H1 (cell line): ENCODE data around the gene FOXD2. TPM values are rescaled to one million over a fixed set of nuclear protein-coding genes. Genes with fewer than 3 reads are reported as not detected.

ENCODE experiments used
- CTCF ChIA-PET: fragments of 300-600 bp; sonication (Branson Sonifier 250); formaldehyde crosslinking; loops from one replicate; lab custom pipeline; 2021; ENCODE audit not compliant: partially characterized antibody; lab: Charles Lee
- POLR2A ChIA-PET: fragments of 300-600 bp; sonication (Branson Sonifier 250); formaldehyde crosslinking; loops from one replicate; lab custom pipeline; 2021; ENCODE audit warnings: inconsistent platforms; ENCODE audit not compliant: partially characterized antibody; lab: Charles Lee
- DNase-seq, 2 experiments: peaks; one replicate each; pipeline versions ENCODE4 v3.0.0 to v3.0.0-alpha.2; 2010 to 2022; ENCODE audit warnings: low spot score in 2 of 2, low read depth in 1 of 2, mixed read lengths in 1 of 2
- FAIRE-seq: peaks from 2 replicates; lab custom pipeline; 2011; peaks lifted over from hg19 to GRCh38; lab: Jason Lieb, UNC
- H2AFZ ChIP-seq: 2 replicates; pipeline ENCODE4 v1.8.1; 2012; ENCODE audit warnings: low read length, inconsistent platforms
- H2AK5ac ChIP-seq: 2 replicates; pipeline ENCODE4 v1.6.1; 2013; ENCODE audit warnings: low read depth, low read length
- H2BK120ac ChIP-seq: replicated peaks from 2 replicates; pipeline ENCODE3; 2013; ENCODE audit warnings: low read depth, low read length, inconsistent platforms
- H2BK12ac ChIP-seq: 2 replicates; pipeline ENCODE4 v1.6.1; 2013; ENCODE audit warnings: low read depth, low read length
- H2BK15ac ChIP-seq: 2 replicates; pipeline ENCODE4 v1.6.1; 2013; ENCODE audit warnings: low read length
- H2BK20ac ChIP-seq: 2 replicates; pipeline ENCODE4 v1.6.1; 2013; ENCODE audit warnings: low read length
- H2BK5ac ChIP-seq: 2 replicates; pipeline ENCODE4 v1.6.1; 2013; ENCODE audit warnings: low read depth, low read length
- H3K14ac ChIP-seq: 2 replicates; pipeline ENCODE4 v1.6.1; 2013; ENCODE audit warnings: inconsistent platforms; ENCODE audit not compliant: insufficient read length
- H3K18ac ChIP-seq: 2 replicates; pipeline ENCODE4 v1.6.1; 2013; ENCODE audit warnings: low read length; ENCODE audit errors: extremely low read depth
- H3K23ac ChIP-seq: 2 replicates; pipeline ENCODE4 v1.6.1; 2013; ENCODE audit warnings: inconsistent platforms; ENCODE audit not compliant: insufficient read length
- H3K23me2 ChIP-seq: 2 replicates; pipeline ENCODE4 v1.6.1; 2013; ENCODE audit warnings: low read depth, low read length
- H3K27ac ChIP-seq: 2 replicates; pipeline ENCODE4 v1.6.1; 2011; ENCODE audit warnings: low read depth, low read length, inconsistent platforms
- H3K27me3 ChIP-seq, 4 experiments: replicated peaks in 1 of 4; 1 replicate in 1 of 4; 2 replicates in 3 of 4; pipeline versions ENCODE4 v1.6.1 to v1.8.1; 2011 to 2013; ENCODE audit warnings: low read length in 3 of 4, mild to moderate bottlenecking in 3 of 4, inconsistent platforms in 2 of 4, mixed read lengths in 2 of 4, moderate library complexity in 1 of 4; ENCODE audit not compliant: control insufficient read depth in 3 of 4, insufficient read depth in 3 of 4; ENCODE audit errors: extremely low read depth in 1 of 4
- H3K36me3 ChIP-seq, 4 experiments: 2 replicates each; pipeline versions ENCODE4 v1.6.1 to v1.8.1; 2011 to 2013; ENCODE audit warnings: mild to moderate bottlenecking in 4 of 4, low read length in 3 of 4, moderate library complexity in 2 of 4, control low read depth in 1 of 4, inconsistent platforms in 1 of 4; ENCODE audit not compliant: insufficient read depth in 4 of 4, control insufficient read depth in 2 of 4
- H3K4ac ChIP-seq: replicated peaks from 2 replicates; pipeline ENCODE3; 2013; ENCODE audit warnings: low read length, low read depth, mixed read lengths, inconsistent platforms; ENCODE audit not compliant: insufficient read length
- H3K4me1 ChIP-seq, 4 experiments: replicated peaks in 1 of 4; 1 replicate in 1 of 4; 2 replicates in 3 of 4; pipeline versions ENCODE4 v1.6.1 to v1.8.1; 2011 to 2013; ENCODE audit warnings: low read length in 3 of 4, inconsistent platforms in 2 of 4, mixed read lengths in 1 of 4; ENCODE audit not compliant: insufficient read depth in 4 of 4, control insufficient read depth in 3 of 4
- H3K4me2 ChIP-seq, 2 experiments: 2 replicates each; pipeline versions ENCODE4 v1.6.1 to v1.8.1; 2011 to 2013; ENCODE audit warnings: low read depth in 2 of 2, low read length in 2 of 2, control low read depth in 1 of 2, inconsistent platforms in 1 of 2, mild to moderate bottlenecking in 1 of 2; ENCODE audit not compliant: insufficient read depth in 1 of 2
- H3K4me3 ChIP-seq, 4 experiments: fragments of 200-600, 300-600 bp in 1 of 4; sonication (generic), shearing (Covaris generic), sonication (Bioruptor Twin) in 1 of 4; 2 replicates each; pipeline versions ENCODE4 v1.5.1 to v1.8.1; 2011 to 2016; ENCODE audit warnings: low read length in 4 of 4, low read depth in 3 of 4, control low read depth in 2 of 4, inconsistent platforms in 2 of 4, mild to moderate bottlenecking in 2 of 4, mixed read lengths in 1 of 4, moderate library complexity in 1 of 4; ENCODE audit not compliant: insufficient read depth in 2 of 4; ENCODE audit errors: extremely low read depth in 1 of 4
- H3K56ac ChIP-seq: replicated peaks from 2 replicates; pipeline ENCODE3; 2013; ENCODE audit warnings: low read depth, mild to moderate bottlenecking, mixed read lengths, low read length, inconsistent platforms; ENCODE audit not compliant: insufficient read length
- H3K79me1 ChIP-seq: 2 replicates; pipeline ENCODE4 v1.6.1; 2013; ENCODE audit warnings: low read depth, low read length, control low read depth
- H3K79me2 ChIP-seq, 2 experiments: 2 replicates each; pipeline versions ENCODE4 v1.6.1 to v1.8.1; 2012 to 2013; ENCODE audit warnings: low read length in 2 of 2, mild to moderate bottlenecking in 2 of 2, inconsistent platforms in 1 of 2; ENCODE audit not compliant: insufficient read depth in 2 of 2, control insufficient read depth in 1 of 2
- H3K9ac ChIP-seq, 4 experiments: replicated peaks in 1 of 4; 1 replicate in 1 of 4; 2 replicates in 3 of 4; pipeline versions ENCODE4 v1.6.1 to v1.8.1; 2011 to 2013; ENCODE audit warnings: low read depth in 3 of 4, low read length in 3 of 4, control low read depth in 2 of 4, mild to moderate bottlenecking in 2 of 4, moderate library complexity in 2 of 4, inconsistent platforms in 1 of 4; ENCODE audit errors: extremely low read depth in 1 of 4
- H3K9me3 ChIP-seq, 2 experiments: 2 replicates each; pipeline versions ENCODE4 v1.6.1 to v1.8.1; 2012 to 2013; ENCODE audit warnings: mild to moderate bottlenecking in 2 of 2, moderate library complexity in 2 of 2, control low read depth in 1 of 2, inconsistent platforms in 1 of 2, low read depth in 1 of 2, low read length in 1 of 2, mixed read lengths in 1 of 2; ENCODE audit not compliant: insufficient read depth in 2 of 2
- H4K20me1 ChIP-seq, 2 experiments: replicated peaks in 1 of 2; 2 replicates each; pipeline versions ENCODE3 to v1.8.1; 2011 to 2013; ENCODE audit warnings: inconsistent platforms in 2 of 2, low read length in 2 of 2, mild to moderate bottlenecking in 1 of 2; ENCODE audit not compliant: insufficient read depth in 2 of 2, control insufficient read depth in 1 of 2
- H4K5ac ChIP-seq: 2 replicates; pipeline ENCODE4 v1.6.1; 2013; ENCODE audit warnings: low read length, low read depth, mixed read lengths, inconsistent platforms; ENCODE audit not compliant: insufficient read length
- H4K8ac ChIP-seq: 2 replicates; pipeline ENCODE4 v1.8.0; 2013; ENCODE audit warnings: mild to moderate bottlenecking, moderate library complexity, low read length, inconsistent platforms; ENCODE audit not compliant: insufficient read depth; ENCODE audit errors: extremely low read depth
- H4K91ac ChIP-seq: replicated peaks from 2 replicates; pipeline ENCODE3; 2013; ENCODE audit warnings: low read length, mixed read lengths, inconsistent platforms; ENCODE audit not compliant: insufficient read length
- ASH2L ChIP-seq: fragments of 200-600, 300-600 bp; sonication (generic); IDR thresholded peaks from one replicate; pipeline ENCODE4 v1.7.1; 2017; ENCODE audit warnings: low read length
- CTBP2 ChIP-seq: IDR thresholded peaks from 2 replicates; pipeline ENCODE4 v1.7.0; 2011; ENCODE audit warnings: borderline replicate concordance, mild to moderate bottlenecking, moderate library complexity, mixed read lengths, low read length; ENCODE audit not compliant: insufficient read depth, insufficient read length
- EP300 ChIP-seq, 2 experiments: IDR thresholded peaks; 1 replicate in 1 of 2; 2 replicates in 1 of 2; pipeline ENCODE4 v1.6.1; 2011 to 2012; ENCODE audit warnings: low read depth in 2 of 2, low read length in 2 of 2, mild to moderate bottlenecking in 2 of 2, borderline replicate concordance in 1 of 2, inconsistent platforms in 1 of 2, moderate library complexity in 1 of 2
- HDAC2 ChIP-seq, 2 experiments: fragments of 300-600 bp in 1 of 2; sonication (generic) in 1 of 2; IDR thresholded peaks; 2 replicates each; pipeline ENCODE4 v1.6.1; 2011 to 2012; ENCODE audit warnings: low read depth in 2 of 2, low read length in 2 of 2, mild to moderate bottlenecking in 2 of 2, moderate library complexity in 2 of 2, borderline replicate concordance in 1 of 2, inconsistent platforms in 1 of 2
- KDM1A ChIP-seq: fragments of 200-600, 300-600 bp; sonication (generic); IDR thresholded peaks from 2 replicates; pipeline ENCODE4 v1.7.1; 2016; ENCODE audit warnings: mild to moderate bottlenecking, low read length, borderline replicate concordance
- KDM4A ChIP-seq: IDR thresholded peaks from one replicate; pipeline ENCODE4 v1.7.1; 2012; ENCODE audit warnings: low read depth, mild to moderate bottlenecking, moderate library complexity, low read length, inconsistent platforms; ENCODE audit not compliant: severe bottlenecking
- KDM5A ChIP-seq: fragments of 200-600 bp; IDR thresholded peaks from 2 replicates; pipeline ENCODE4 v1.7.1; 2012; ENCODE audit warnings: mild to moderate bottlenecking, low read length, inconsistent platforms, mixed read lengths
- NANOG ChIP-seq: IDR thresholded peaks from 2 replicates; pipeline ENCODE4 v1.6.1; 2011; ENCODE audit warnings: low read length, low read depth, mild to moderate bottlenecking, inconsistent platforms; ENCODE audit not compliant: insufficient read depth, poor library complexity, severe bottlenecking
- RNF2 ChIP-seq: fragments of 200-900, 300-1000 bp; sonication (generic); IDR thresholded peaks from 2 replicates; pipeline ENCODE4 v1.7.1; 2016; ENCODE audit warnings: borderline replicate concordance, low read depth, mild to moderate bottlenecking, antibody characterized with exemption, low read length; ENCODE audit not compliant: poor library complexity, severe bottlenecking; ENCODE audit errors: missing control alignments
- SIX5 ChIP-seq: IDR thresholded peaks from 2 replicates; pipeline ENCODE4 v1.6.1; 2011; ENCODE audit warnings: mild to moderate bottlenecking, low read depth, low read length
- SP4 ChIP-seq: IDR thresholded peaks from 2 replicates; pipeline ENCODE4 v1.6.1; 2012; ENCODE audit warnings: low read length, inconsistent platforms
- TAF7 ChIP-seq: optimal IDR thresholded peaks from 2 replicates; pipeline ENCODE3; 2011; ENCODE audit warnings: low read depth, mild to moderate bottlenecking, inconsistent platforms, low read length, moderate library complexity, borderline replicate concordance
- TCF12 ChIP-seq: IDR thresholded peaks from 2 replicates; pipeline ENCODE4 v1.6.1; 2011; ENCODE audit warnings: low read depth, mild to moderate bottlenecking, low read length
- WGBS, 2 experiments: shearing (Covaris generic) in 1 of 2; methylation state at CpG; one replicate each; pipeline versions ENCODE4 v1.1.6 to v1.1.7; 2013 to 2015; ENCODE audit warnings: low lambda C conversion rate in 2 of 2, mixed read lengths in 2 of 2, inconsistent platforms in 1 of 2, low coverage in 1 of 2, missing lambda C conversion rate in 1 of 2; ENCODE audit not compliant: insufficient replicate concordance in 2 of 2, insufficient coverage in 1 of 2, insufficient read length in 1 of 2; ENCODE audit errors: extremely low coverage in 1 of 2, missing lambda C conversion rate in 1 of 2; 5-methylcytosine and 5-hydroxymethylcytosine counted together
- polyA plus RNA-seq, 7 experiments: library from polyadenylated mRNA; depleted of rRNA in 3 of 7; stranded (reverse) in 5 of 7; unstranded in 2 of 7; fragments of >200 nt in 5 of 7; fragments of 200-250 nt in 2 of 7; gene quantifications; 1 replicate in 5 of 7; 2 replicates in 1 of 7; 4 replicates in 1 of 7; pipeline versions ENCODE4 v1.2.1 to v1.2.3, GENCODE V29; 2011 to 2013; ENCODE audit warnings: missing spikeins in 2 of 7, mixed read lengths in 2 of 7
- total RNA-seq: library from RNA; stranded (reverse); fragmentation: NEBNext Ultra II Directional; extraction: Animal tissue kit (Norgen Biotek cat#: 25700); gene quantifications from 2 replicates; pipeline ENCODE4 v1.2.1, GENCODE V29; 2021

The FOXD2 gene
- total and polyA plus RNA-seq, 2 of the 8 experiments (the other 6 are each of a cell fraction or from before 2014, with no cell fraction given) = not detected

DNA sequence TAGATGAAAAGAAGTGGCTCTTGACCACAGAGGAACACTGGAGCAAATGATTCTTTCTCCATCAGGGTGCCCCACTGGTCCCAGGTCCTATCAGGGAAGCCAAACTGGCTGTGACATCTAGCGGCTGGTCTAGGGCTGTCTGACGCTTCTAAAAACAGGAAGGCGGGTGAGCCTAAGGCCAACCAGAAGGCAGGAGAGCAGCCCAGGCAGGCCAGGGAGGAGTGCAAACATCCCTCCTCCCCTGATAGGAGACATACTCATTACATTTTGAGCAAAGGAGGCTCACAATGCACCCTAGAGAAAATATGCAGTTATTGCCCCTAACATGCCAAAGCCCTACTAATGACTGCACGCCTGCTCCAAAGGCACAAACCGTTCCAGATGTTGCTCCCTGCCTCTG, 32.1 kb upstream of the FOXD2 start:
- FAIRE-seq = no peak
- DNase-seq = no peak
- 82% methylated on average over 5 of the region's 5 CpGs; no CpG with 5 or more reads in 1 of the 2 experiments for WGBS, 2 experiments
- Histone ChIP-seq H3K4me2 (no peak overlapping the region), H2BK20ac (no peak overlapping the region), H2BK12ac (no peak overlapping the region), H3K27me3 (peaks cover 0 to 6% (median 1%) of the 10 kb centered on the region in 4 experiments; a peak in 4 of 7 replicates), H3K18ac (no peak overlapping the region), H3K9ac (no peak overlapping the region), H3K27ac (no peak overlapping the region), H2AFZ (0 out of 2 replicates have a peak overlapping the region, but pooled peaks have one; percentile 4), H3K4me3 (no peak overlapping the region), H2BK5ac (no peak overlapping the region), H4K8ac (no peak overlapping the region), H3K9me3 (no peaks in the 10 kb centered on the region), H2BK15ac (no peak overlapping the region), H4K91ac (no peak overlapping the region), H3K79me2 (no peaks in the 10 kb centered on the region), H3K56ac (no peak overlapping the region), H3K36me3 (no peaks in the 10 kb centered on the region), H3K79me1 (no peaks in the 10 kb centered on the region), H3K4ac (no peak overlapping the region), H3K14ac (no peak overlapping the region), H3K23ac (no peak overlapping the region), H2AK5ac (no peak overlapping the region), H2BK120ac (no peak overlapping the region), H3K23me2 (no peaks in the 10 kb centered on the region), H4K20me1 (no peaks in the 10 kb centered on the region), H3K4me1 (no peaks in the 10 kb centered on the region; a peak in 1 of 7 replicates), H4K5ac (no peak overlapping the region)
- ChIA-PET POLR2A (no interaction called here), CTCF (interaction anchor here (0.6 to 4.6 kb wide), 4 partner anchors 8 to 277 kb away, joined by 3 to 33 read pairs (median 4); no protein-coding TSS in a partner anchor)
- no peak for TF ChIP-seq SIX5
- TF ChIP-seq CTBP2 = no peak
- no peak for TF ChIP-seq RNF2
- TF ChIP-seq EP300 (IDR thresholded peaks at IDR 0.05; ENCODE audit: borderline replicate concordance in 1 of 2, low read depth in 2 of 2, low read length in 2 of 2) = no peak
- no peak for TF ChIP-seq KDM4A
- TF ChIP-seq KDM5A = no peak
- TF ChIP-seq ASH2L = no peak
- no peak for TF ChIP-seq SP4
- no peak for TF ChIP-seq TCF12
- no peak for TF ChIP-seq TAF7
- TF ChIP-seq HDAC2 (IDR thresholded peaks at IDR 0.05; ENCODE audit: borderline replicate concordance in 1 of 2, low read depth in 2 of 2, low read length in 2 of 2) = no peak
- TF ChIP-seq KDM1A = no peak
- TF ChIP-seq NANOG = no peak
